Measurements from ENCODE around the gene CCDC61.

Gene CCDC61

DNA sequence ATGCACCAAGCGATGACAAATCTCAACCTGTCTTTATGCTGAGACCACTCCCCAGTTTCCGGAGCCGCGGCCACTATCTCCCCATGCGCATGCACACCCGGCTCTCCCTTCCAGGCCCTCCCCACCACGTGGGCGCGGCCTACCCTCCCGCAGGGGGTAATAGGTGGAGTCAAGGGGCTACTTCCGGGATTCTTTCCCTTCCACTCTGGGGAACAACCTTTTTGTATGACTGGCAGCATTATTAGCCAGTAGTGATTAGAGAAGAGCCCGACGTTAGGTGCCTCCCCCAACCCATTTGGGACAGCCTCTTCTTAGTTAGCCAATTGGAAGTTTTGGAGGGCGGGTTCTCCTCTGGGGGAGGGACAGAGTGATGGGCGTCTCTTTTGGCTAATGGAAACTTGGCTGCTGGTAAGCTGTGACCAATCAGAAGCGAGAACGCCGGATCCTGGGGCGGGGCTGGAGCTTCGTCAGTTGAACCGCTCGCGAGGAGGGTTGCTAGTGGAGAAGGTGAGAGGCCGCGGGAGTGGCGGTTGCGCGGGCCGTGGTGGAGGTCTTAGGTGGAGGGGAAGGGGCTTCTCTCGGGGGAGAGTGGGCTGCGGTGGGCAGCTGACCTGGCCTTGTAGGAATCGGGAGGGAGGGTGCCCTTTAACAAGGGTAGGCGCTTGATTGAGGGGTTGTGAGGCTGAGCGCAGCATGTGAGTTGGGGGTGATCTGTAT is at the start of gene CCDC61:
Gene CCDC61, plus strand, starts transcription at position 470 of the 717 bp plus-strand sequence. CDS start 7,552 bp downstream, outside the sequence.
- peak; percentile 100 for DNase-seq

DNA sequence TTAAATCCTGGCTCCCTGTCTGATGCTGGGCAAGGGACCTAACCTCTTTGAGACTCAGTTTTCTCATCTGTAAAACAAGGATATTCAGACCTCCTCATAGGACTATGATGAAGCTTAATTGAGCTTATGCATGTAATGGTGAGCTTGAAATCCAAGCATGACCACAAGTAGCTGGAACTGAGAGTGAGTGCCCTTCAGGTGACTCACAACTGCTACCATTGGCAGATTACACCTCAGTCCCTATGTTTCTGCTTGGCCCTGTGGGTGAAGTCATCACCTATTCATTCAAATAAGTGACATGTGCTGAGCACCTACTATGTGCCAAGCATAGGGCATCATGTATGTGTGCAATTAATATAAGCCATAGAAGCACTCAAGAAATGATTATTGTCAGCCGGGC is 47.3 kb upstream of the CCDC61 start:
- DNase-seq, result peak; percentile 18

DNA sequence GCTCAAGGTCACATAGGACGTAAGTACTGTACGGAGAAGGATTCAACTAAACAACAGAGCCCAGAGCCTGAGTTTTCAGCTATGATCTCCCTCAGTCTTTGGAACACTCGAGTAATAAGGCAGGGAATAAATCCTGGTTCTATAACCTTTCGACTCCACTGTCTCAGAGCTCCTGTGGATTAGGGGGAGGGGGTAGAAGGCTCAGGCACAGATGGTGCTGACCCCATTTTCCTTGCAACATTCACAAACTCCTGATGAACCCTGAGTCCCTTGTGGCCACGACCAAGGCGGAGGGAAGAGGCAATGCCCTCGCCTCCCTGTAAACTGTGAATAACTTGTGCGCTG is 43.0 kb upstream of the CCDC61 start:
- DNase-seq, result no peak

GRCh38 chr19:45952686-45953505 is 42.4 kb upstream of the CCDC61 start:
- peak; percentile 38 for DNase-seq

DNA sequence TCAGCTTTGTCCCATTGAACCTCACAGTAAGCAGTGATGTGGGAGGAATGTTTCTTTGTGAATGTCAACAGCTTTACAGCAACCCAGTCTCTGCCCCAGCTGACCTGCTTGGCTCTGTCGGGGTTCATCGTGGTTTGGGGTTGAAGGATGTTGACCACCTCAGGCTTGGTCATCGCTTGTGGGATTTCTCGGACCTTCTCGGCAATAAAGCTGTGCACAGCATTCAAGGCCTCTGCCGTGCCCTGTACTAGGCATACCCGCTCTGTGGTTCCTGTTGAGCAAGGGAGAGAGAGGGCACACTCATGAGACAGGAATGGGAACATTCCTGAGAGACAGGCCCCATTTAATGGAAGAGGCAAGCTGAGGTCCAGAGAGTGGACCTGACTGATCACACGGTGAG is 41.6 kb upstream of the CCDC61 start:
- DNase-seq, result no peak

DNA sequence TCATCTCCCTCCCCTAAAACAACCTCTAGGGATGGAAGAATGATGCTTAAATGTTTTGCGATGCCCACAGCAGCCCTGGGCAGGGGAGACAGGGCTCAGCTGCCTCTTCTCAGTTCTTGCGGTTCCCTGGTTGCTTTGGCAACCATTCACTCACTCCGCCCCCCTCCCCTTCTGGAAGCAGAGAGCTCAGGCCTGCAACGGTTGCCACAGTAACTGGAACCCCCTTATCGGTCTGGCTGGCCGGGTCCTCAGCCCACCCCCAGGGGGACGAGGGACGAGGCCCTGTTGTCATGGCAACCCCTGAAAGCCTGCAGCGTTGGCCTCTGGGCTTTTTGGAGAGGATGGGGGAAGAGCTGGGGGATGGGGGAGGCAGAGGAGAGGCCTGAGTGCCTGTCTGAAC is 41.1 kb upstream of the CCDC61 start:
- no peak for DNase-seq

DNA sequence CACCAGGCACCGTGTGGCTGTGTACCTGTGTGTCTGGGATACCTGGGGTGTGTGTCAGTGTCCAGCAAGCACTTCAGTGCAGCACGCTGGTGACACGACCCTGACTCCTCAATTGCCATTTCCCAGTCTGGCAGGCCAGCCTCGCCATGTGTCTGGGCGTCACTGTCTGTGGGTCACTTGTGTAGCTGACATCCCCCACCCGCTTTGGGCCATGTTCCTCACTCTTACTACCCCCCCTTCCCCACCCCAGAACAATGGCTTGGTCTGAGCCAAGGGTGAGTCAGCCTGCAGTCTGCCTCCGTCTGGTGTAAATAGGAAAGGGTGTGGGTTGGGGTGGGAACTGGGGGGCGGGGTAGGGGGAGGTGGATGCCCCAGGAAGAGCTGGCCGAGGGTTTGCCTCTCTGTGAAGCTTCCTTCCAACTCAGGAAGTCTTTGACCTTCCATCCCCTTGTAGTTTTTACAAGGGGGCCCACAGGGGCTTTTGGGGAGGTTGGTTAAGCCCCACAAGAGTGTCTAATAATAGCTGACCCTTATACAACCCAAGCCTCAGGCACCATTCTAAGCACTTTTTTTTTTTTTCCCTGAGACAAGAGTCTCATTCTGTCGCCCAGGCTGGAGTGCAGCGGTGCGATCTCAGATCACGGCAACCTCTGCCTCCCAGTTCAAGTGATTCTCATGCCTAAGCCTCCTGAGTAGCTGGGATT is 39.2 kb upstream of the CCDC61 start:
- DNase-seq, result no peak

DNA sequence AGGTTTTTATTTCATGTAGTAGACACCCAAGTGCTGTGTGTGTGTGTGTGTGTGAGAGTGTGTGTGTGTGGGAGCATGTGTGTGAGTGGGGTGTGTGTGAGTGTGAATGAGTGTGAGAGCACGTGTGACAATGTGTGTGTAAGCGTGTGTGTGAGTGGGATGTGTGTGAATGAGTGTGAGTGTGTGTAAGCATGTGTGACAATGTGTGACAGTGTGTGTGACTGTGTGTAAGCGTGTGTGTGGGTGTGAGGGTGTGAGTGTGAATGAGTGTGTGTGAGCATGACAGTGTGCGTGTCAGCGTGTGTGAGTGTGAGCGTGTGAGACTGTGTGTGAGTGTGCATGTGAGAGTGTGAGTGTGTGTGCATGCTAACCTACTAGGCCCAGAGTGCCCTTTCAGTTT is 36.9 kb upstream of the CCDC61 start:
- no peak for DNase-seq

GRCh38 chr19:45958769-45959516 is 36.3 kb upstream of the CCDC61 start:
- no peak for DNase-seq

GRCh38 chr19:45959517-45960025 is 35.7 kb upstream of the CCDC61 start:
- no peak for DNase-seq

GRCh38 chr19:45960595-45961235 is 34.6 kb upstream of the CCDC61 start:
- DNase-seq, result no peak

DNA sequence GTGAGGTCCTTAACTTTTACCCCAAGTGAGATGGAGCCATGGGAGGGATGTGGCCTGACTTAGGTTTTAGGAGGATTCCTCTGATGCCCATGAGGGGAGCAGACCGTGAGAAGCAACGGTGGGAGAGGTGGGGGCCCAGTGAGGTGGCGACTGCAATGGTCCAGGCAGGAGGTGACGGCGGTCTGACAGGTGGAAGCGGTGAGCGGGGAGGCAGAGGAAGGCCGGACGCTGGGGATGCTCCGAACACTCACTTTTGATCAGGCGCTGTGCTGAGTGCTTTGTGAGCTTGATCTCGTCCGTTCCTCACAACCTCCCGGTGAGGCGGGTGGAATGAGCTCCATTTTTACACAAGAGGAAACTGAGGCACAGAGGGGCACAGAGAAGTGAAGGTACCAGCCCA is 33.2 kb upstream of the CCDC61 start:
- DNase-seq, result no peak

GRCh38 chr19:45967246-45967645 is 28.0 kb upstream of the CCDC61 start:
- DNase-seq, result no peak

GRCh38 chr19:45968626-45969025 is 26.6 kb upstream of the CCDC61 start:
- no peak for DNase-seq

DNA sequence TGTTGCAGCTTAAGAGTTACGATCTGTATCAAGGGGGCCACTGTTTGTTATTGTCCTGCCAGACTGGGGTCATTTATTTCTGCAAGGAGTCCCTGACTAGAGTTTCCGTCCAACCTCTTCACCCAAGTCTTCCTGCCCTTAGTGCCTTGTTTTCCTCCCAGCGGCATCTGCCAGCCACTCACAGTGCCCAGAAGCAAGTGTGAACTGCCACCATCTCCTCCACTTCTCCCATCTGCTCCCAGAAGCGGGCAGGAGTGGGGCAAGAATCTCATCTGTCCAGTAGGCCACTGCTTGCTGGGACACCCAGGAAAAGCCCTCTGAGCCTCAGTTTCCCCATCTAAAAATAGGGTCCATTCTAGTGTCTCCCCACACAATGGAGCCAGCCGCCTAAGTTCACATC is 25.6 kb upstream of the CCDC61 start:
- no peak for DNase-seq

- no peak for DNase-seq
These were observed 23.9 kb upstream of the CCDC61 start for GRCh38 chr19:45971260-45971902.

DNA sequence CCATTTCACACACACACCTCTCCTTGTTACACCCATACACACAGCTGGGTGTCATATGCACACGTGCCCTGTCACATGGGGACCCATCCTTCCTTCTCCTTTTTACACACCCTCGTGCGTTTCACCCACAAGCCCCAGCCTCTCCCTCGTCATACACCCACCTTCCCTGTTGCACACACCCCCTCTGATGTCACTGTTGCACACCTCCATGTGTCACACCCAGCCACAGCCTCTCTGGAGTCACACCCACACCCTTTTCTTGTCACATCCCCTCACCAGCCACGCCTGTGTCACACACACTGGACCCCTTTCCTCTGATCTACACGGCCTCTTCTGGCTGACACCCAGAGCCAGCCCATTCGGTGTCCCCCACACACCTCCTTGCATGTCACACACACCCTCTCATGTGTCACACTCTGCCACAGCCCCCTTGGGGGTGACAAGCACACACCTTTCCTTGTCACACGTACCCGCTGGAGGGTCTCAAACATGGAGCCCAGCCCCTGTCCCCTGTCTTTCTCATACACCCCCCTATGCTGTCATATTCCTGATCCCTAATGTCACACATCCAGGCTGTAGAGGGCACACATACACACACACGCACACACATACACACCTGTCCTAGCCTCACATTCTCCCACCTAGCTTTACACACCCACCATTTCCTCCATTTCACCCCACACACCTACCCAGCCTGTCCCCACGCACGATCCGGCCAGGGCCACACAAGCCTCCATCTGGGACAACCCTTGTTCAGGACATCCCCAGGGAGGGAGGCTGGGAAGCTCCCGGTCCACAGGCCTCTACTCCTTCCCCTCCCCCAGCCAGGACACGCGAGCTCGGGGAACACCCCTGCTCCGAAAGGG is 23.0 kb upstream of the CCDC61 start:
- DNase-seq, result no peak

DNA sequence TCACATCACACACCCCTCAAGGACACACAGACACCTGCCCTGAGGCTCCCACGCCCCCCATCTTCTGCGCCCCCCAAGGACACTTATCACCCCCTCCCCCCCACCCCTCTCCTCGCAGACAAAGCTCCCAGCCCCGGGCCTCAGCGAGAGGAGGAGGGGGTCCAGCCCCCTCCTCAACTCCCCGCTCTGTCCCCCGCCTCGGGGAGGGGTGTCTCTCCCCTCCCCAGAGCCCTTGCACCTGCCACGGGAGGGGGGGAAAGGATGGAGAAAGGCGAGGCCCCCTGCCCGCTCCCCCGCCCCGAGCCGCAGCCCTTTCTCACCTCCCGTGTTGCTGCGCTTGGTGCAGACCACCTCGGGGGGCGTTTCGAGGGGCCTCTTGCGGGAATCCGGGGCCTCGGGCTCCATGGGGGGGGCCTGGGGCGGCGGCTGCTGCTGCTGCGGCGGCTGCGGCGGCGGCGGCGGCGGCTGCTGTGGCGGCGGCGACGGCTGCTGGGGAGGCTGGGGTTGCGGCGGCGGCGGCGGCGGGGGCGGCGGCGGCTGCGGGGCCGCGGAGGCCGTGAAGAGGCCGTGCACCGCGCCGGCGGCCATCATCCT is 22.2 kb upstream of the CCDC61 start:
- DNase-seq, result no peak

DNA sequence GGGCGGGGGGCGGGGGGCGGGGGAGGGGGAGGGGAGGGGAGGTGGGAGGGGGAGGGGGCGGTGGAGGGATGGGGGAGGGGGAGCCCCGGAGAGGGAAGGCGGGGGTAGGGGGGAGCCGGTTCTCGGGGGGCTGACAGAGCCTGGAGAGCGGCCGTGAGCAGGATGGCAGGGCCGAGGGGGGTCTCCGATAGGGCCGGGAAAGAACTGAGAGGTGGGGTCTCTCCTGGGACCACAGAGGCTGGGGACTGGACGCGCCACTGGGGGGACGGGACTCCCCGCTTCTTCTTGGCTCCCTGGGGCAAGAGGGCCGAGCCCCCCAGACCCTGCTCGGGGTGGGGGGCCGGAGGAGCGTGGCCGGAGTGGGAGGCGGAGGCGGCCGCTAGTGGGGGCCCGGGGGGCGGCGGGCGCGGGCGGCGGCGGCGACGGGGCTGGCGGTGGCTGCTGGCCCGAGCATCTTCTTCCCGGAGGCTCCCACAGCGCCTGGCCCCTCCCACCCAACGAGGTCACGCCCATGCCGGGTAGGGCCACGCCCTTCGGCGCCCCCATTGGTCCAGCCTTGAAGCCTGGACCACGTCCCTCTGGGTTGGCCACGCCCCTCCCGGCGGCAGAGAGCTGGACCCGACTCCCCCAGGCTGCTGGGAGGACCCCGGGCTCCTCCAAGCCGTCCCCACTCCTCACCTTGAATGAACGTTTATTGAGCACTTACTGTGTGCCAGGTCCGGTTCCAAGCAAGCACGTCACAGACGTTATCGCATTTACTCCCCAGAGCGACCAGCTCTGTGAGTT is 21.5 kb upstream of the CCDC61 start, which contains the start of gene NOVA2:
Gene NOVA2, minus strand, starts transcription at position 313 of the 786 bp plus-strand sequence. CDS start 514 bp downstream, outside the sequence.
- peak; percentile 39 for DNase-seq

Measured in EL (cell line).